Upper lobe of right lung (tissue), 1 donor: ENCODE data around the gene NR1I2. TPM values are rescaled to one million over a fixed set of nuclear protein-coding genes. Genes with fewer than 3 reads are reported as not detected.

Source experiments
- ATAC-seq: fragments of 200-7000 bp; cut with Tn5 transposase; one replicate; pipeline ENCODE4 v1.9.1; 2020; ENCODE audit warnings: mild to moderate bottlenecking, moderate library complexity
- DNase-seq: peaks from one replicate; pipeline ENCODE4 v3.0.0-alpha.2; 2020
- H3K27ac ChIP-seq: fragments of 200-600 bp; one replicate; pipeline ENCODE4 v1.8.0; 2022
- H3K27me3 ChIP-seq: fragments of 200-600 bp; one replicate; pipeline ENCODE4 v1.8.0; 2022; ENCODE audit warnings: mild to moderate bottlenecking
- H3K36me3 ChIP-seq: fragments of 200-600 bp; one replicate; pipeline ENCODE4 v1.8.0; 2022
- H3K4me1 ChIP-seq: fragments of 200-600 bp; one replicate; pipeline ENCODE4 v1.8.0; 2022
- H3K4me3 ChIP-seq: fragments of 200-600 bp; one replicate; pipeline ENCODE4 v1.8.0; 2022; ENCODE audit warnings: mild to moderate bottlenecking
- H3K9me3 ChIP-seq: fragments of 200-600 bp; one replicate; pipeline ENCODE4 v1.8.0; 2022
- intact Hi-C: fragments of 100-400 bp; cut with DNase I; formaldehyde crosslinking; loops from one replicate; pipeline ENCODE4 v1.11.0; 2022
- total RNA-seq: library from RNA; stranded (reverse); fragmentation: NEBNext Ultra II Directional; extraction: Animal tissue kit (Norgen Biotek cat#: 25700); gene quantifications from one replicate; pipeline ENCODE4 v1.2.1, GENCODE V29; 2021
- TF ChIP-seq, protein P1 (sequence below): fragments of 200-600 bp; IDR thresholded peaks from one replicate; pipeline ENCODE4 v1.8.0; 2022; ENCODE audit warnings: antibody characterized with exemption
- donor health status: DM: no; HTN: yes; CAD: no; lungs with severe emphysema.

Gene NR1I2
- total RNA-seq, 1 donor from 2014 or later, result not detected

DNA sequence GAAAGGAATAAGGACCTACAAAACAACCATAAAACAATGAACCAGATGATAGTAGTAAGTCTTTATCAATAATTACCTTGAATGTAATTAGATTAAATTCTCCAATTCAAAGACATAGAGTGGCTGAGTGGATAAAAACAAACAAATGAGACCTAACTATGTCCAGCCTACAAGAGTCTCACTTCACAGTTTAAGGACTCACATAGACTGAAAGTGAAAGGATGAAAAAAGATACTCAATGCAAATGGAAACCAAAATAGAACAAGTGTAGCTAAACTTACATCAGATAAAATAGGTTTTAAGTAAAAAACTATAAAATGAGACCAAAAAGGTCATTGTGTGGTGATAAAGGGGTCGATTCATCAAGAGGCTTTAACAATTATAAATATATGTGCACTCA, 21.9 kb upstream of the NR1I2 start:
- Histone ChIP-seq H3K27ac (no peak overlapping the region), H3K27me3 (no peaks in the 10 kb centered on the region), H3K4me1 (no peaks in the 10 kb centered on the region), H3K4me3 (no peak overlapping the region), H3K36me3 (no peaks in the 10 kb centered on the region), H3K9me3 (no peaks in the 10 kb centered on the region)
- intact Hi-C loops, result no loop called here
- ATAC-seq (no peak), DNase-seq (no peak)
- TF ChIP-seq, protein P1, sequence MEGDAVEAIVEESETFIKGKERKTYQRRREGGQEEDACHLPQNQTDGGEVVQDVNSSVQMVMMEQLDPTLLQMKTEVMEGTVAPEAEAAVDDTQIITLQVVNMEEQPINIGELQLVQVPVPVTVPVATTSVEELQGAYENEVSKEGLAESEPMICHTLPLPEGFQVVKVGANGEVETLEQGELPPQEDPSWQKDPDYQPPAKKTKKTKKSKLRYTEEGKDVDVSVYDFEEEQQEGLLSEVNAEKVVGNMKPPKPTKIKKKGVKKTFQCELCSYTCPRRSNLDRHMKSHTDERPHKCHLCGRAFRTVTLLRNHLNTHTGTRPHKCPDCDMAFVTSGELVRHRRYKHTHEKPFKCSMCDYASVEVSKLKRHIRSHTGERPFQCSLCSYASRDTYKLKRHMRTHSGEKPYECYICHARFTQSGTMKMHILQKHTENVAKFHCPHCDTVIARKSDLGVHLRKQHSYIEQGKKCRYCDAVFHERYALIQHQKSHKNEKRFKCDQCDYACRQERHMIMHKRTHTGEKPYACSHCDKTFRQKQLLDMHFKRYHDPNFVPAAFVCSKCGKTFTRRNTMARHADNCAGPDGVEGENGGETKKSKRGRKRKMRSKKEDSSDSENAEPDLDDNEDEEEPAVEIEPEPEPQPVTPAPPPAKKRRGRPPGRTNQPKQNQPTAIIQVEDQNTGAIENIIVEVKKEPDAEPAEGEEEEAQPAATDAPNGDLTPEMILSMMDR, result no peak

DNA sequence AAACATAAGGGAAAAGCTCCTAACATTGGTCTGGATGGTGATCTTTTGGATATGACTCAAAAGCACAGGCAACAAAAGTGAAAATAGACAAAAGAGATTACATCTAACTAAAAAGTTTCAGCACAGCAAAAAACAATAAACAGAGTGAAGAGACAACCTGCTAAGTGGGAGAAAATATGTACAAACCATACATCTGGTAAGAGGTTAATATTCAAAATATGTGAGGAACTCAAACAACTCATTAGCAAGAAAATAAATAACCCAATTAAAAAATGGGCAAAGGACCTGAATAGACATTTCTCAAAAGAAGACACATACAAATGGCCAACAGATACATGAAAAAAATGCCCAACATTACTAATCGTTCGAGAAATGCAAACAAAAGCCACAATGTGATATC, 19.0 kb upstream of the NR1I2 start:
- no peaks in the 10 kb centered on the region for H3K36me3 ChIP-seq
- TF ChIP-seq, protein P1, result no peak
- no peak overlapping the region for H3K27ac ChIP-seq
- DNase-seq, result no peak
- ATAC-seq, result no peak
- no peak overlapping the region for H3K4me3 ChIP-seq
- H3K4me1 ChIP-seq, result no peaks in the 10 kb centered on the region
- no peaks in the 10 kb centered on the region for H3K9me3 ChIP-seq
- H3K27me3 ChIP-seq, result no peaks in the 10 kb centered on the region
- intact Hi-C loops, result no loop called here

DNA sequence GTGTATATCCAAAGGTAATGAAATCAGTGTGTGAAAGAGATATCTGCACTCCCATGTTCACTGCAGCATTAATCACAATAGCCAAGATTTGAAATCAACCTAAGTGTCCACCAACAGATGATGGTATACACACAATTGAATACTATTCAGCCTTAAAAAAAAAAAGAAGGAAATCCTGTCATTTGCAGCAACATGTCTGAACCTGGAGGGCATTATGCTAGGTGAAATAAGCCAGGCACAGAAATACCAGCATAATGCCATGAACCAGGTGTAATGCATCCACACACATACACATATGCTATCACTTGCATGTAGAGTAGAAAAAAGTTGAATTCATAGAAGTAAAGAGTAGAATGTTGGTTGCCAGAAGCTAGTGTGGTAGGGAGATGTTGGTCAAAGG, 18.4 kb upstream of the NR1I2 start:
- H3K27ac ChIP-seq, result no peak overlapping the region
- intact Hi-C loops, result no loop called here
- H3K9me3 ChIP-seq, result no peaks in the 10 kb centered on the region
- no peaks in the 10 kb centered on the region for H3K27me3 ChIP-seq
- H3K36me3 ChIP-seq, result no peaks in the 10 kb centered on the region
- DNase-seq (no peak), ATAC-seq (no peak)
- TF ChIP-seq, protein P1, result no peak
- H3K4me1 ChIP-seq, result no peaks in the 10 kb centered on the region
- H3K4me3 ChIP-seq, result no peak overlapping the region

DNA sequence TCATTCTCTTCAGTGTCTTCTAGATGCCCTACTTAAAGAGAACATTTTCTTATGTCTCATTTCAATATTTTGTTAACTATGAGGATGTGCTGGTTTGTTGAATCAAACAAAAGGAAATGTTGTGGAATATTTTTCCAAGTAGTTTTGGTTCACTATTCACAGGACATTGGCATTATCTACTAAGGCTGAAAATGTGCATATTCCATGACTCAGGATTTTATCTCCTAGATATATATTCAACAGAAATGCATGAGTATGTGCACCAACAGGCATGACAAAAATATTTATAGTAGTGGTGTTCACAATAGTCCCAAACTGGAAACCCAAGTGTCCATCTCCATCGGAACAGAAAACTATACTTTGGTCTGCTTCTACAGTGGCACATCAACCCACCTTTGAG, 16.7 kb upstream of the NR1I2 start:
- H3K4me3 ChIP-seq, result no peak overlapping the region
- no peak for DNase-seq
- ATAC-seq, result no peak
- no peaks in the 10 kb centered on the region for H3K9me3 ChIP-seq
- no peaks in the 10 kb centered on the region for H3K36me3 ChIP-seq
- H3K27ac ChIP-seq, result no peak overlapping the region
- intact Hi-C loops, result no loop called here
- H3K27me3 ChIP-seq, result no peaks in the 10 kb centered on the region
- TF ChIP-seq, protein P1, result no peak
- no peaks in the 10 kb centered on the region for H3K4me1 ChIP-seq

DNA sequence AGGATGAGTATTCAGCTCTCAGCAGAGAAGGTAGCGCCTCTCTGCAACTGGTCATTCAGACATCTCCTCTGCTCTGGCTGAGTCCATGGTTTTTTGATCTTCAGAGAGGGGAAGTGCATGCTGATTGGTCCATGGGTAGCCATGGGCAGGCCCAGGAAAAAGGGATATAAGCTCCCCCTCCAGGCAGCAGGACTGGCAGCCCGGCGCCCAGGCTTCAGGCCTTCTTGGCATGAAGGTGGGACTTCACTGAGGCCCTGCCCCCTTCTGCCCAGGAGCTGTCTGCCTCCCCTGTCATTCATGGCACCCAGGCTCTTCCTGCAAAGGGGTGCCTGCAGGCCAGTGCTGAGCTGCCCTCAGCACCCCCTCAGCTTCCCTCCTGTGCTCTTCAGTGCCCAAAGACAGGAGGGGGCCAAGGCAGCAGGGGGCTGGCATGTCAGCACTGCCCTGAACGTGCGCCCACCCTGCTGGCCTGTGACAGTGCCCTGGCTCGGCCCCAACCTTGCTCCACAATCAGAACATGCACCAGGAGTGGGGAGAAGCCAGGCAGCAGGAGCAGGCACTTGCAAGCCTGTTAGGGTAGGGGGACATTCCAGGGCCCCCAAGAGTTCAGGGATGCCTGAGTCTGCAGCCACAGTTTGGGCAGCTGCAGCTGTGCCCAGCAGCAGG, 13.8 kb upstream of the NR1I2 start:
- Histone ChIP-seq H3K9me3 (no peaks in the 10 kb centered on the region), H3K4me3 (no peak overlapping the region), H3K36me3 (no peaks in the 10 kb centered on the region), H3K27ac (no peak overlapping the region), H3K27me3 (no peaks in the 10 kb centered on the region), H3K4me1 (no peaks in the 10 kb centered on the region)
- TF ChIP-seq, protein P1, result no peak
- ATAC-seq (no peak), DNase-seq (no peak)
- intact Hi-C loops, result no loop called here
